ENCODE results near the gene PIK3R3.

GRCh38 chr1:46084553-46085451 lies 47.6 kb downstream of the PIK3R3 start:
- TF ChIP-seq POLR2AphosphoS5 (IDR thresholded peaks at IDR 0.05; ENCODE audit: borderline replicate concordance, low read depth, low read length) (no peak), EZH2 (IDR thresholded peaks at IDR 0.05) (no peak), FOXP2 (optimal IDR thresholded peaks at IDR 0.05; ENCODE audit: control extremely low read depth, extremely low read length, insufficient read depth) (no peak)

Measured in SK-N-MC (cell line).